Mesenchymal stem cell (in vitro differentiated cells and primary cell): Measurements from ENCODE around the gene KRTAP12-3.
"Not testable (repeated sequence)": the region's sequence is repeated elsewhere in the genome, so short reads cannot be mapped to it uniquely, and the experiment has no call there.

Experiments used
- DNase-seq: peaks from one replicate; pipeline ENCODE4 v3.0.0-alpha.2; 2013
- H2AFZ ChIP-seq: one replicate; pipeline ENCODE4 v1.6.1; 2013; ENCODE audit warnings: low read depth, mild to moderate bottlenecking, control low read depth, inconsistent platforms, low read length, moderate library complexity
- H2AK5ac ChIP-seq: 2 replicates; pipeline ENCODE4 v1.6.1; 2013; ENCODE audit warnings: low read length, moderate library complexity, mild to moderate bottlenecking, inconsistent platforms; ENCODE audit not compliant: severe bottlenecking
- H2BK120ac ChIP-seq: one replicate; pipeline ENCODE4 v1.6.1; 2013; ENCODE audit warnings: low read depth, mild to moderate bottlenecking, inconsistent platforms, low read length, moderate library complexity
- H2BK12ac ChIP-seq, 2 experiments: one replicate each; pipeline ENCODE4 v1.6.1; 2013; ENCODE audit warnings: inconsistent platforms in 2 of 2, low read length in 2 of 2, mild to moderate bottlenecking in 2 of 2, moderate library complexity in 2 of 2, control low read depth in 1 of 2
- H2BK15ac ChIP-seq: one replicate; pipeline ENCODE4 v1.6.1; 2013; ENCODE audit warnings: mild to moderate bottlenecking, low read depth, inconsistent platforms; ENCODE audit not compliant: poor library complexity, severe bottlenecking
- H2BK5ac ChIP-seq: 2 replicates; pipeline ENCODE4 v1.6.1; 2013; ENCODE audit warnings: low read depth, mild to moderate bottlenecking, low read length, control low read depth, inconsistent platforms; ENCODE audit not compliant: poor library complexity, severe bottlenecking
- H3K14ac ChIP-seq, 2 experiments: one replicate each; pipeline ENCODE4 v1.6.1; 2013; ENCODE audit warnings: inconsistent platforms in 2 of 2, low read length in 2 of 2, control low read depth in 1 of 2, mild to moderate bottlenecking in 1 of 2, moderate library complexity in 1 of 2
- H3K18ac ChIP-seq, 2 experiments: one replicate each; pipeline ENCODE4 v1.6.1; 2013; ENCODE audit warnings: inconsistent platforms in 2 of 2, low read length in 2 of 2, control low read depth in 1 of 2, low read depth in 1 of 2, mild to moderate bottlenecking in 1 of 2
- H3K23ac ChIP-seq, 2 experiments: one replicate each; pipeline ENCODE4 v1.6.1; 2013; ENCODE audit warnings: inconsistent platforms in 2 of 2, low read length in 2 of 2, mild to moderate bottlenecking in 2 of 2, moderate library complexity in 2 of 2, control low read depth in 1 of 2
- H3K27ac ChIP-seq: 2 replicates; pipeline ENCODE4 v1.5.1; 2013; ENCODE audit warnings: mild to moderate bottlenecking, moderate library complexity, low read length, control low read depth, inconsistent platforms; ENCODE audit not compliant: poor library complexity, severe bottlenecking
- H3K27me3 ChIP-seq, 2 experiments: 2 replicates each; pipeline versions ENCODE4 v1.6.1 to v1.7.0; 2013; ENCODE audit warnings: low read length in 2 of 2, mild to moderate bottlenecking in 2 of 2, moderate library complexity in 2 of 2, control low read depth in 1 of 2, inconsistent platforms in 1 of 2; ENCODE audit not compliant: control insufficient read depth in 1 of 2, insufficient read depth in 1 of 2
- H3K36me3 ChIP-seq, 2 experiments: 2 replicates each; pipeline versions ENCODE4 v1.6.1 to v1.7.0; 2013; ENCODE audit warnings: low read length in 2 of 2, control low read depth in 1 of 2, inconsistent platforms in 1 of 2, low read depth in 1 of 2, mild to moderate bottlenecking in 1 of 2; ENCODE audit not compliant: insufficient read depth in 2 of 2, control insufficient read depth in 1 of 2
- H3K4ac ChIP-seq, 2 experiments: one replicate each; pipeline ENCODE4 v1.6.1; 2013; ENCODE audit warnings: inconsistent platforms in 2 of 2, low read length in 2 of 2, mild to moderate bottlenecking in 2 of 2, moderate library complexity in 2 of 2, control low read depth in 1 of 2, low read depth in 1 of 2
- H3K4me1 ChIP-seq: 2 replicates; pipeline ENCODE4 v1.6.1; 2013; ENCODE audit warnings: low read depth, low read length, control low read depth; ENCODE audit not compliant: control insufficient read depth, insufficient read depth
- H3K4me2 ChIP-seq: 2 replicates; pipeline ENCODE4 v1.6.1; 2013; ENCODE audit warnings: low read length, mild to moderate bottlenecking, inconsistent platforms; ENCODE audit not compliant: poor library complexity, severe bottlenecking
- H3K4me3 ChIP-seq, 2 experiments: 2 replicates each; pipeline versions ENCODE4 v1.5.1 to v1.7.0; 2013; ENCODE audit warnings: low read length in 2 of 2, mild to moderate bottlenecking in 2 of 2, control low read depth in 1 of 2, low read depth in 1 of 2; ENCODE audit not compliant: insufficient read depth in 1 of 2
- H3K79me1 ChIP-seq: replicated peaks from 2 replicates; pipeline ENCODE4 v1.6.1; 2013; ENCODE audit warnings: mild to moderate bottlenecking, control low read depth, low read length, inconsistent platforms; ENCODE audit not compliant: poor library complexity, severe bottlenecking
- H3K9ac ChIP-seq: 2 replicates; pipeline ENCODE4 v1.7.0; 2013; ENCODE audit warnings: mild to moderate bottlenecking, low read length, moderate library complexity
- H3K9me3 ChIP-seq: 2 replicates; pipeline ENCODE4 v1.7.0; 2013; ENCODE audit warnings: mild to moderate bottlenecking, low read length; ENCODE audit not compliant: control insufficient read depth
- H4K8ac ChIP-seq: one replicate; pipeline ENCODE4 v1.6.1; 2013; ENCODE audit warnings: inconsistent platforms, mild to moderate bottlenecking, low read length, moderate library complexity
- H4K91ac ChIP-seq: one replicate; pipeline ENCODE4 v1.6.1; 2013; ENCODE audit warnings: mild to moderate bottlenecking, low read length, inconsistent platforms
- WGBS: methylation state at CpG from one replicate; pipeline ENCODE4 v1.1.7; 2013; ENCODE audit warnings: mixed read lengths; 5-methylcytosine and 5-hydroxymethylcytosine counted together

KRTAP12-3 gene

GRCh38 chr21:44684483-44684882 is 26.8 kb downstream of the KRTAP12-3 start:
- 48% methylated on average over 6 of the region's 6 CpGs for WGBS
- no peaks in the 10 kb centered on the region for H3K79me1 ChIP-seq
- no peak overlapping the region for H4K91ac ChIP-seq
- H2AFZ ChIP-seq, result no peak overlapping the region
- no peak overlapping the region for H3K4me2 ChIP-seq
- no peak overlapping the region for H3K14ac ChIP-seq
- no peak overlapping the region for H4K8ac ChIP-seq
- DNase-seq, result no peak
- no peak overlapping the region for H2BK120ac ChIP-seq
- H2AK5ac ChIP-seq, result no peak overlapping the region
- H3K9ac ChIP-seq, result no peak overlapping the region
- no peak overlapping the region for H2BK15ac ChIP-seq
- H3K36me3 ChIP-seq, result no peaks in the 10 kb centered on the region
- no peak overlapping the region for H3K4me3 ChIP-seq
- H3K4ac ChIP-seq, result no peak overlapping the region
- H3K4me1 ChIP-seq, result no peaks in the 10 kb centered on the region
- peaks cover 37 to 43% of the 10 kb centered on the region in 2 experiments for H3K27me3 ChIP-seq
- H3K18ac ChIP-seq, result no peak overlapping the region
- H3K23ac ChIP-seq, result no peak overlapping the region
- no peak overlapping the region for H3K27ac ChIP-seq
- no peak overlapping the region for H2BK5ac ChIP-seq
- H3K9me3 ChIP-seq, result no peaks in the 10 kb centered on the region
- no peak overlapping the region for H2BK12ac ChIP-seq

GRCh38 chr21:44685050-44685449 is 27.3 kb downstream of the KRTAP12-3 start:
- not testable (repeated sequence) for H2BK120ac ChIP-seq, H2BK12ac ChIP-seq, DNase-seq, H3K27ac ChIP-seq, H4K91ac ChIP-seq, H2BK15ac ChIP-seq, H3K9me3 ChIP-seq, H3K36me3 ChIP-seq, H3K23ac ChIP-seq, H3K14ac ChIP-seq, H3K18ac ChIP-seq, H3K9ac ChIP-seq, H3K4me1 ChIP-seq, H2AK5ac ChIP-seq, H4K8ac ChIP-seq, H3K79me1 ChIP-seq, H3K4ac ChIP-seq, H3K4me3 ChIP-seq, H2BK5ac ChIP-seq, H2AFZ ChIP-seq, H3K4me2 ChIP-seq
- peaks cover 37 to 43% of the 10 kb centered on the region in 2 experiments for H3K27me3 ChIP-seq
- whole genome bisulfite sequencing, result 72% methylated on average over 6 of the region's 6 CpGs

GRCh38 chr21:44686000-44686781 is 28.5 kb downstream of the KRTAP12-3 start:
- no peak overlapping the region for H3K9ac ChIP-seq
- H2BK120ac ChIP-seq, result no peak overlapping the region
- H2BK5ac ChIP-seq, result no peak overlapping the region
- 50% methylated on average over 12 of the region's 14 CpGs for WGBS
- no peak overlapping the region for H3K18ac ChIP-seq
- no peak overlapping the region for H2AK5ac ChIP-seq
- H3K4ac ChIP-seq, result no peak overlapping the region
- H3K14ac ChIP-seq, result no peak overlapping the region
- H2AFZ ChIP-seq, result no peak overlapping the region
- H4K8ac ChIP-seq, result no peak overlapping the region
- H3K9me3 ChIP-seq, result peaks cover 2% of the 10 kb centered on the region
- H3K23ac ChIP-seq, result no peak overlapping the region
- H2BK12ac ChIP-seq, result no peak overlapping the region
- no peaks in the 10 kb centered on the region for H3K79me1 ChIP-seq
- H4K91ac ChIP-seq, result no peak overlapping the region
- no peak for DNase-seq
- H3K36me3 ChIP-seq, result no peaks in the 10 kb centered on the region
- no peak overlapping the region for H2BK15ac ChIP-seq
- no peak overlapping the region for H3K4me3 ChIP-seq
- no peaks in the 10 kb centered on the region for H3K4me1 ChIP-seq
- no peak overlapping the region for H3K4me2 ChIP-seq
- H3K27me3 ChIP-seq, result peaks cover 37 to 40% of the 10 kb centered on the region in 2 experiments
- H3K27ac ChIP-seq, result no peak overlapping the region

GRCh38 chr21:44686843-44687561 is 29.3 kb downstream of the KRTAP12-3 start:
- Histone ChIP-seq H2BK120ac (no peak overlapping the region), H2BK15ac (no peak overlapping the region), H3K4me2 (no peak overlapping the region), H3K4me1 (no peaks in the 10 kb centered on the region), H3K79me1 (no peaks in the 10 kb centered on the region), H3K14ac (no peak overlapping the region), H2BK12ac (no peak overlapping the region), H3K27me3 (peaks cover 37 to 41% of the 10 kb centered on the region in 2 experiments), H2AFZ (no peak overlapping the region), H3K4me3 (no peak overlapping the region), H2AK5ac (no peak overlapping the region), H2BK5ac (no peak overlapping the region), H4K8ac (no peak overlapping the region), H3K9me3 (peaks cover 4% of the 10 kb centered on the region), H3K27ac (no peak overlapping the region), H3K36me3 (no peaks in the 10 kb centered on the region), H3K4ac (no peak overlapping the region), H3K18ac (no peak overlapping the region), H4K91ac (no peak overlapping the region), H3K9ac (no peak overlapping the region), H3K23ac (no peak overlapping the region)
- DNase-seq, result no peak
- 71% methylated on average over 25 of the region's 25 CpGs for WGBS
